ENCODE results near the gene B9D1.

DNA sequence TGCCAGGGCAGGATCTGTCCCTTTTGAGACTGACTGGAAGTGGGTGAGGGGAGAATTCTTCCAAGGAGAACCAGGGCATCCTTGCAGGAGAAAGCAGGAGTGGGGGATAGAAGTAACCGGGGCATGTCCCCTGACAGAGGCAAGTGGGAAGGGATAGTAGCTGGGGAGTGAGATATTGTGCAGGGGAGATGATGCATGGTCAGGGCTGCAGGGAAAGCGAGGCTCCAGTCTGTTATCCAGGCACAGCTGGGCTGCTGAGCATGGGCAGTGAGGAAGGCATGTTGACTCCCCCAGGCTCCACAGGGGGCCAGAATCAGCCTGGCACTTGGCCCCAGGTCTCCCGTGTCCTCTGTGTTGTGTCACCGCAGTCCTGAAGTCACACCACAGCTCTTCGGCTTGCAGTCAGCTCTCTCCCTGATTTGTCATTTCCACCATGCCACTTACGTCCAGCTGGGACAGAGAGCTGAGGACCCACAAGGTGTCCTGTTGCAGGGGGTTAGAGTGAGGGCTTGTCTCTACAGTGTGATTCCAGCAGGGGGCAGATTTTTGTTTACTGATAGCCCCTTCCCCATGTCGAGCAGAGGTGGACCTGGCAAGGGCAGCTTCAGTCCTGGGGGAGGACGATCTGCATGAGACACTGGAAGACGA, 40.9 kb downstream of the B9D1 start:
- TF ChIP-seq POLR2AphosphoS5 (IDR thresholded peaks at IDR 0.05): no peak
- TF ChIP-seq, protein P1, sequence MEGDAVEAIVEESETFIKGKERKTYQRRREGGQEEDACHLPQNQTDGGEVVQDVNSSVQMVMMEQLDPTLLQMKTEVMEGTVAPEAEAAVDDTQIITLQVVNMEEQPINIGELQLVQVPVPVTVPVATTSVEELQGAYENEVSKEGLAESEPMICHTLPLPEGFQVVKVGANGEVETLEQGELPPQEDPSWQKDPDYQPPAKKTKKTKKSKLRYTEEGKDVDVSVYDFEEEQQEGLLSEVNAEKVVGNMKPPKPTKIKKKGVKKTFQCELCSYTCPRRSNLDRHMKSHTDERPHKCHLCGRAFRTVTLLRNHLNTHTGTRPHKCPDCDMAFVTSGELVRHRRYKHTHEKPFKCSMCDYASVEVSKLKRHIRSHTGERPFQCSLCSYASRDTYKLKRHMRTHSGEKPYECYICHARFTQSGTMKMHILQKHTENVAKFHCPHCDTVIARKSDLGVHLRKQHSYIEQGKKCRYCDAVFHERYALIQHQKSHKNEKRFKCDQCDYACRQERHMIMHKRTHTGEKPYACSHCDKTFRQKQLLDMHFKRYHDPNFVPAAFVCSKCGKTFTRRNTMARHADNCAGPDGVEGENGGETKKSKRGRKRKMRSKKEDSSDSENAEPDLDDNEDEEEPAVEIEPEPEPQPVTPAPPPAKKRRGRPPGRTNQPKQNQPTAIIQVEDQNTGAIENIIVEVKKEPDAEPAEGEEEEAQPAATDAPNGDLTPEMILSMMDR (IDR thresholded peaks at IDR 0.05): no peak
